HL-60 (cell line): ENCODE measurements around the gene INPP4B.

Experiments used
- CTCF ChIP-seq: IDR thresholded peaks from one replicate; pipeline ENCODE4 v1.5.1; 2011; ENCODE audit warnings: low read length, control low read depth, inconsistent platforms; ENCODE audit not compliant: insufficient read depth
- GABPA ChIP-seq: IDR thresholded peaks from 2 replicates; pipeline ENCODE4 v1.6.1; 2012; ENCODE audit warnings: low read depth

DNA sequence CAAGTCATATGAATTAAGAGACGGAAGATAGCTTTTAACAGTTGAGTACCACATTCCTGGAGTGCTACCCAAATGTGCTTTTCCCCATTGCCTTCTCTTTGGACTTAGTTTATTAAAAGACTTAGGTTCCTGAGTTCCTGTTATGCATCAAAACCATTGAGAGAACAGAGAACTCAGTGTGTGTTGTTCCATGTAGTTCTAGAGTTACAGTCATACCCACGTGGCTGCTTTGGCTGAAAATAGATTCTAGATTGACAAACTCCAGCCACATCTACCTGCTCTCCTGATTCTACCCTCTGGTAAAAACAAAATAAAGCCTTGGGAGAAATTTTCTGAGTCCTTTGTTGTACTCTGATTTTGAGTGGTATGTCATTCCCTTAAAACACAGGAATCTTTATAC, 824.3 kb downstream of the INPP4B start:
- TF ChIP-seq CTCF, result no peak
- TF ChIP-seq GABPA, result no peak
